Parathyroid adenoma (tissue), 2 donors: ENCODE data around the gene SNX25.

Source experiments
- H2AFZ ChIP-seq: fragments of 300-600 bp; sonication (generic); one replicate; pipeline ENCODE4 v1.7.0; 2017; ENCODE audit warnings: antibody characterized with exemption, mild to moderate bottlenecking
- H3K27ac ChIP-seq: fragments of 300-600 bp; sonication (generic); one replicate; pipeline ENCODE4 v1.7.0; 2017
- H3K27me3 ChIP-seq: fragments of 300-600 bp; sonication (generic); one replicate; pipeline ENCODE4 v1.7.0; 2017; ENCODE audit warnings: low read length; ENCODE audit not compliant: control insufficient read depth, insufficient read depth
- H3K36me3 ChIP-seq: fragments of 300-600 bp; sonication (generic); one replicate; pipeline ENCODE4 v1.7.0; 2017; ENCODE audit warnings: low read length; ENCODE audit not compliant: control insufficient read depth, insufficient read depth
- H3K4me1 ChIP-seq: fragments of 300-600 bp; sonication (generic); one replicate; pipeline ENCODE4 v1.7.0; 2017; ENCODE audit warnings: control low read depth
- H3K4me2 ChIP-seq: fragments of 300-600 bp; sonication (generic); one replicate; pipeline ENCODE4 v1.7.0; 2017; ENCODE audit warnings: low read length
- H3K4me3 ChIP-seq: fragments of 300-600 bp; sonication (generic); one replicate; pipeline ENCODE4 v1.7.0; 2017; ENCODE audit warnings: low read depth, low read length
- H3K79me2 ChIP-seq: fragments of 300-600 bp; sonication (generic); one replicate; pipeline ENCODE4 v1.7.0; 2017; ENCODE audit warnings: control low read depth
- H3K9ac ChIP-seq: fragments of 300-600 bp; sonication (generic); one replicate; pipeline ENCODE4 v1.7.0; 2017; ENCODE audit warnings: mild to moderate bottlenecking
- H3K9me3 ChIP-seq: fragments of 300-600 bp; sonication (generic); one replicate; pipeline ENCODE4 v1.7.0; 2017; ENCODE audit warnings: low read length; ENCODE audit not compliant: control insufficient read depth
- CTCF ChIP-seq: fragments of 300-600 bp; sonication (generic); IDR thresholded peaks from one replicate; pipeline ENCODE4 v1.7.0; 2017; ENCODE audit warnings: antibody characterized with exemption, mild to moderate bottlenecking
- donor health status: primary hyperparathyroidism.

Gene SNX25

GRCh38 chr4:185272245-185272644 lies 62.8 kb downstream of the SNX25 start:
- H3K4me2 ChIP-seq, result no peak overlapping the region
- no peaks in the 10 kb centered on the region for H3K27me3 ChIP-seq
- H3K27ac ChIP-seq, result no peak overlapping the region
- H3K36me3 ChIP-seq, result no peaks in the 10 kb centered on the region
- no peaks in the 10 kb centered on the region for H3K79me2 ChIP-seq
- no peak overlapping the region for H3K4me3 ChIP-seq
- H3K9ac ChIP-seq, result no peak overlapping the region
- H3K4me1 ChIP-seq, result no peaks in the 10 kb centered on the region
- no peaks in the 10 kb centered on the region for H3K9me3 ChIP-seq
- no peak for TF ChIP-seq CTCF
- no peak overlapping the region for H2AFZ ChIP-seq

- no peaks in the 10 kb centered on the region for H3K27me3 ChIP-seq
- H3K79me2 ChIP-seq, result no peaks in the 10 kb centered on the region
- no peaks in the 10 kb centered on the region for H3K4me1 ChIP-seq
- no peak overlapping the region for H3K27ac ChIP-seq
- H2AFZ ChIP-seq, result no peak overlapping the region
- no peak for TF ChIP-seq CTCF
- H3K4me2 ChIP-seq, result no peak overlapping the region
- no peak overlapping the region for H3K4me3 ChIP-seq
- H3K9ac ChIP-seq, result no peak overlapping the region
- H3K36me3 ChIP-seq, result no peaks in the 10 kb centered on the region
- H3K9me3 ChIP-seq, result no peaks in the 10 kb centered on the region
These were observed 66.1 kb downstream of the SNX25 start for GRCh38 chr4:185275501-185275900.

- H3K4me3 ChIP-seq, result no peak overlapping the region
- no peak for TF ChIP-seq CTCF
- no peaks in the 10 kb centered on the region for H3K9me3 ChIP-seq
- no peak overlapping the region for H2AFZ ChIP-seq
- H3K27ac ChIP-seq, result no peak overlapping the region
- no peak overlapping the region for H3K4me2 ChIP-seq
- no peaks in the 10 kb centered on the region for H3K79me2 ChIP-seq
- H3K36me3 ChIP-seq, result no peaks in the 10 kb centered on the region
- no peak overlapping the region for H3K9ac ChIP-seq
- H3K27me3 ChIP-seq, result no peaks in the 10 kb centered on the region
- H3K4me1 ChIP-seq, result no peaks in the 10 kb centered on the region
These were observed 66.6 kb downstream of the SNX25 start for GRCh38 chr4:185276036-185276435.

GRCh38 chr4:185278716-185279115 lies 69.3 kb downstream of the SNX25 start:
- H3K9me3 ChIP-seq, result no peaks in the 10 kb centered on the region
- no peak overlapping the region for H3K9ac ChIP-seq
- no peak for TF ChIP-seq CTCF
- H3K79me2 ChIP-seq, result peaks cover 2% of the 10 kb centered on the region
- no peak overlapping the region for H3K27ac ChIP-seq
- H3K4me1 ChIP-seq, result no peaks in the 10 kb centered on the region
- H3K27me3 ChIP-seq, result no peaks in the 10 kb centered on the region
- H2AFZ ChIP-seq, result no peak overlapping the region
- H3K36me3 ChIP-seq, result no peaks in the 10 kb centered on the region
- no peak overlapping the region for H3K4me2 ChIP-seq
- H3K4me3 ChIP-seq, result no peak overlapping the region

- Histone ChIP-seq H3K79me2 (peaks cover 2% of the 10 kb centered on the region), H3K9me3 (no peaks in the 10 kb centered on the region), H2AFZ (no peak overlapping the region), H3K27ac (no peak overlapping the region), H3K4me2 (no peak overlapping the region), H3K9ac (no peak overlapping the region), H3K4me1 (no peaks in the 10 kb centered on the region), H3K27me3 (no peaks in the 10 kb centered on the region), H3K36me3 (no peaks in the 10 kb centered on the region), H3K4me3 (no peak overlapping the region)
- no peak for TF ChIP-seq CTCF
These were observed 71.2 kb downstream of the SNX25 start for GRCh38 chr4:185280608-185281007.
